Measurements from ENCODE around the gene LHFPL4. TPM values are rescaled to one million over a fixed set of nuclear protein-coding genes. Genes with fewer than 3 reads are reported as not detected.
A peak's percentile ranks its signal among the peaks of the same experiment; 100 is the strongest.

LHFPL4 gene
- total RNA-seq, 1 donor, result not detected

DNA sequence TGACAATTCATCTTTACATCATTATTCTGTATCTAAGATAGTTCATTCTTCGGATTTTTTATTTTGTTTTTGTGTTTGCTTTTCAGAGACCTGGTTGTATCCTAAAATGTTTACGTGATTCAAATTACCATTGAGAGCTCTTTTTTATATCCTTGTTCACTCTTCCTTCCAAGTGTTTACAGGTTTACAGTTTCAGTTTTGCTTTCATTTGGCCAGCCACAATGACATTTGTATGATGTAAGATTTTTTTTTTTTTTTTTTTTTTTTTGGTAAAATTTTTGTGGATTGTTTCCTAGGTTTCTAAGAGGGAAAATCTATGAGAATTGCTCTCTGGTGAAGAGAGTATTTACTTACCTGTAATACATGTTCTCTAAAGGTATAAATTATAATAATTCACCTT, 101.2 kb downstream of the LHFPL4 start:
- no peak overlapping the region for H3K4me3 ChIP-seq (ENCODE audit: low read depth, low read length)
- DNase-seq (ENCODE audit: low read depth), result peak; percentile 58
- TF ChIP-seq, protein P1, sequence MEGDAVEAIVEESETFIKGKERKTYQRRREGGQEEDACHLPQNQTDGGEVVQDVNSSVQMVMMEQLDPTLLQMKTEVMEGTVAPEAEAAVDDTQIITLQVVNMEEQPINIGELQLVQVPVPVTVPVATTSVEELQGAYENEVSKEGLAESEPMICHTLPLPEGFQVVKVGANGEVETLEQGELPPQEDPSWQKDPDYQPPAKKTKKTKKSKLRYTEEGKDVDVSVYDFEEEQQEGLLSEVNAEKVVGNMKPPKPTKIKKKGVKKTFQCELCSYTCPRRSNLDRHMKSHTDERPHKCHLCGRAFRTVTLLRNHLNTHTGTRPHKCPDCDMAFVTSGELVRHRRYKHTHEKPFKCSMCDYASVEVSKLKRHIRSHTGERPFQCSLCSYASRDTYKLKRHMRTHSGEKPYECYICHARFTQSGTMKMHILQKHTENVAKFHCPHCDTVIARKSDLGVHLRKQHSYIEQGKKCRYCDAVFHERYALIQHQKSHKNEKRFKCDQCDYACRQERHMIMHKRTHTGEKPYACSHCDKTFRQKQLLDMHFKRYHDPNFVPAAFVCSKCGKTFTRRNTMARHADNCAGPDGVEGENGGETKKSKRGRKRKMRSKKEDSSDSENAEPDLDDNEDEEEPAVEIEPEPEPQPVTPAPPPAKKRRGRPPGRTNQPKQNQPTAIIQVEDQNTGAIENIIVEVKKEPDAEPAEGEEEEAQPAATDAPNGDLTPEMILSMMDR (IDR thresholded peaks at IDR 0.05; ENCODE audit: insufficient read depth, low read depth, low read length), result no peak

DNA sequence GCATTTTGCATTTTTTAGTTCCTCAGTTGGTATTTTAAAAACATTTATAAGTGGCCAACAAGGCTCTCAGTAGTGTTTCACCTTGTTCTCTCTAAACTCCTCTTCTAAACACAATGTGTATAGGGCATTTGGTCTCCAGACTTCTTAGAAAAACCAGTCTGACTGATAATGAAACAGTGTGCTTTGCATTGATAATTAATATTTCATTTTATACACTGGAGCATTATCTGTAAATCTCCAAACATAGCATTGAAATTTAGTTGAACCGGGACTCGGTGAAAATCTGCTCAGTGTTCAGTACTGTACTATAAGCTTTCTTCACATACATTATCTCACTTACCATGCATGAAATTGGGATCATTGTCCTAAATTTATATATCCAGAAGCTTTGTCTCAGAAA, 102.6 kb downstream of the LHFPL4 start:
- DNase-seq (ENCODE audit: low read depth), result no peak
- TF ChIP-seq, protein P1 (IDR thresholded peaks at IDR 0.05; ENCODE audit: insufficient read depth, low read depth, low read length), result no peak
- no peak overlapping the region for H3K4me3 ChIP-seq (ENCODE audit: low read depth, low read length)

DNA sequence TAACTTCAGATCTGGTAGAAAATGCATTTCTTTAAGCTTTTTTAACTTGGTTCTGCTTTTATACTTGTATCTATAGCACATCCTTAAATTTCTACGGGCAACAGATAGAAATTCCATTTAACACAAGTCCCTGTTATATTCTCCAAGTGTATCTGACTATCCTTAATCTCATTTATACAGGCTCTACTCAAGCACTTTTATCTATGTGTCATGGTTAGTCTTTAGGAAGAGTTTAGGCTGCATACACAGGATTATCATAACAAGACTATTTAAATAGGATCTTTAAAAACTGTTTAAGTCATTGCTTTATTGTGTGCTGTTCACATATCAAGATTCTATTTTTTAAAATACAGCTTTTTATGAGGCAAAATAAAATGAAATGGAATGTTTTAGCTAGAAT, 103.5 kb downstream of the LHFPL4 start:
- DNase-seq (ENCODE audit: low read depth), result no peak
- TF ChIP-seq, protein P1 (IDR thresholded peaks at IDR 0.05; ENCODE audit: insufficient read depth, low read depth, low read length), result no peak
- H3K4me3 ChIP-seq (ENCODE audit: low read depth, low read length), result no peak overlapping the region

DNA sequence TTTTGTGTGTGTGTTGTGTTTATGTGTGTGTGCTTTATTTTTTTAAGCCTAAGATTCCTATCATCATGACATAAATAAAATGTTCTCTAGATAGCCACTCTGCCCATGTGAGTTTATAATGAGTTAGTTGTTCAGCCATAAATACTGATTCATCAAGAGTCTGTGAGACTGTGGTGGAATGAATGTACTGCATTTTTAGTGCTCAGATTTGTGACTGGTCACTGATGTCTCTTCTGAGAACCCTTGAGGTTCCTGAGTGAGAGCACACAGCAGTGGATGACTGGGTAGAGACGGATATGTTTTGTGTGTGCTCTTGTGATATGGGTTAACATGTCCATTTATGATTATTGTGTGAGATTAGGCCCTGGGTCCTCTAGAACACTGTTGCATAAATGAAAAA, 105.0 kb downstream of the LHFPL4 start:
- TF ChIP-seq, protein P1 (IDR thresholded peaks at IDR 0.05; ENCODE audit: insufficient read depth, low read depth, low read length), result no peak
- no peak overlapping the region for H3K4me3 ChIP-seq (ENCODE audit: low read depth, low read length)
- DNase-seq (ENCODE audit: low read depth), result no peak

Other genes with a start within 250 kb of the LHFPL4 start
- gene THUMPD3, start 190.8 kb downstream of the LHFPL4 start, total RNA-seq, result 40.3 and 50.1 TPM in 2 replicates
- gene SETD5, start 156.2 kb downstream of the LHFPL4 start, total RNA-seq, result 117 and 140 TPM in 2 replicates
- 32.4 and 39.9 TPM in 2 replicates for gene MTMR14, start 95.7 kb upstream of the LHFPL4 start, total RNA-seq
- not detected in 2 replicates for gene CPNE9, start 150.0 kb upstream of the LHFPL4 start, total RNA-seq
- gene BRPF1, start 177.9 kb upstream of the LHFPL4 start, total RNA-seq, result 15.5 and 17.3 TPM in 2 replicates
- 19.0 and 32.2 TPM in 2 replicates for gene OGG1, start 196.1 kb upstream of the LHFPL4 start, total RNA-seq
- 27.6 and 30.0 TPM in 2 replicates for gene CAMK1, start 216.1 kb upstream of the LHFPL4 start, total RNA-seq
- gene TADA3, start 238.7 kb upstream of the LHFPL4 start, total RNA-seq, result 92.4 and 109 TPM in 2 replicates
- gene ARPC4, start 239.3 kb upstream of the LHFPL4 start, total RNA-seq, result 216 and 304 TPM in 2 replicates

Data from fibroblast of villous mesenchyme (primary cell).